ENCODE results near the gene RLBP1.
A peak's percentile ranks its signal among the peaks of the same experiment; 100 is the strongest.

RLBP1 gene

DNA sequence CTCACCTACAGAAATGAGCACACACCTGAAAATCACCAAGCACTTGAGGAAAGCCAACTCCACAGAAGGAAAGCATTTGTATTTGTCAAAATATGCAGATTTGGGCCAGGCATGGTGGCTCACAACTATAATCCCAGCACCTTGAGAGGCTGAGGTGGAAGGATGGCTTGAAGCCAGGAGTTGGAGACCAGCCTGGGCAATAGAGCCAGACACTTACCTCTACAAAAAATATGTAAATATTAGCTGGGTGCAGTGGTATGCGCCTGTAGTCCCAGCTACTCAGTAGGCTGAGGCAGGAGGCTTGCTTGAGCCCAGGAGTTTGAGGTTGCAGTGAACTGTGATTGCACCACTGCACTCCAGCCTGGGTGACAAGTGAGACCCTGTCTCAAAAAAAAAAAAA is 12.3 kb downstream of the RLBP1 start:
- ChIA-PET CTCF (interaction anchor here (0.6 to 0.7 kb wide), 3 partner anchors 75 to 231 kb away, joined by 4 read pairs; no protein-coding TSS in a partner anchor), POLR2A (ENCODE audit: low non-redundant PET) (no interaction called here)
- TF ChIP-seq, protein P1, sequence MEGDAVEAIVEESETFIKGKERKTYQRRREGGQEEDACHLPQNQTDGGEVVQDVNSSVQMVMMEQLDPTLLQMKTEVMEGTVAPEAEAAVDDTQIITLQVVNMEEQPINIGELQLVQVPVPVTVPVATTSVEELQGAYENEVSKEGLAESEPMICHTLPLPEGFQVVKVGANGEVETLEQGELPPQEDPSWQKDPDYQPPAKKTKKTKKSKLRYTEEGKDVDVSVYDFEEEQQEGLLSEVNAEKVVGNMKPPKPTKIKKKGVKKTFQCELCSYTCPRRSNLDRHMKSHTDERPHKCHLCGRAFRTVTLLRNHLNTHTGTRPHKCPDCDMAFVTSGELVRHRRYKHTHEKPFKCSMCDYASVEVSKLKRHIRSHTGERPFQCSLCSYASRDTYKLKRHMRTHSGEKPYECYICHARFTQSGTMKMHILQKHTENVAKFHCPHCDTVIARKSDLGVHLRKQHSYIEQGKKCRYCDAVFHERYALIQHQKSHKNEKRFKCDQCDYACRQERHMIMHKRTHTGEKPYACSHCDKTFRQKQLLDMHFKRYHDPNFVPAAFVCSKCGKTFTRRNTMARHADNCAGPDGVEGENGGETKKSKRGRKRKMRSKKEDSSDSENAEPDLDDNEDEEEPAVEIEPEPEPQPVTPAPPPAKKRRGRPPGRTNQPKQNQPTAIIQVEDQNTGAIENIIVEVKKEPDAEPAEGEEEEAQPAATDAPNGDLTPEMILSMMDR (conservative IDR thresholded peaks at IDR 0.05; ENCODE audit: low read depth): no peak
- no peak overlapping the region for H3K27ac ChIP-seq
- DNase-seq (ENCODE audit: low spot score): no peak

DNA sequence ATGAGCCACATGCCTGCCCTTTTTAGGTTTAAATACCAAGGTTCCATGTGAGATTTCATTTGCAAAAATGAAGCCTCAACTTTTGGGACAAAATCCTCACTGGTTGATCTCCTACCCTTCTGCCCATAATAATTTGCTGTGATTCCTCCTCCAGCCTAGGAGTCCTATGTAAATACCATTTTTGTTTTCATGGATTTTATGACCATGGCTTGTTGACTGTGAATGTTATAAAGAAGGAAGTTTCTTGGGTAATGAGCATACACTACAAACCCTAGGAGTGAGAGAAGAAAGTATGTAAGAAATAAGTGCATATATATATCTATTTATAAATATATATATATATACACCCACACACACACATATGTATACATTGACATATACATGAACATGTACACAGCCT is 13.1 kb downstream of the RLBP1 start:
- TF ChIP-seq, protein P1 (conservative IDR thresholded peaks at IDR 0.05; ENCODE audit: low read depth): no peak
- DNase-seq (ENCODE audit: low spot score): no peak
- no peak overlapping the region for H3K27ac ChIP-seq
- ChIA-PET CTCF (no interaction called here), POLR2A (ENCODE audit: low non-redundant PET) (no interaction called here)

DNA sequence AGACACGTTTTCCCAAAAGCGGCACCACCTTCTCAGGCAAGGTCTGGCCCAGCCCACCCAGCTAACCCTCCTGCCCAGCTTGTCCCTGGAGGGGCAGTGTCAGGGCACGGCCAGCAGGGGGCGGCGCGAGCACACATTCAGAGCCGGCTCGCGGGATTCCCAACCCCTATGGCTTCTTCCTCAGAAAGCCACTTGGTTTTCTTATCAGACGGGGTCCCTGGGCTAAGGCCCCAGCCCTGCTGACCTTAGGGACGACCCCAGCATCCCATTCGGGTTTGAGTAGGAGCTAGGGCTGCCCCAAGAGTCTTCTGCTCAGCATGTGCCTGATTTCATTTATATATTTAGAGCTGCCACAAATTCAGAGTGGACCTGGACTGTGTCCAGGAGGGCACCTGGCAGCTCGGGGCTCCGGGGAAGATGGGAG is 14.5 kb downstream of the RLBP1 start:
- DNase-seq (ENCODE audit: low spot score): peak; percentile 91
- H3K27ac ChIP-seq: no peak overlapping the region
- CTCF ChIA-PET: interaction anchor here (0.5 to 1.7 kb wide), 42 partner anchors 9 to 1124 kb away, joined by 3 to 20 read pairs (median 4); partner anchors contain the start of genes ABHD2 and FANCI
- TF ChIP-seq, protein P1 (conservative IDR thresholded peaks at IDR 0.05; ENCODE audit: low read depth): peak; percentile 99
- POLR2A ChIA-PET (ENCODE audit: low non-redundant PET): interaction anchor here (1.3 kb wide), 1 partner anchor 37 kb away, joined by 6 read pairs; the partner anchor contains the start of gene FANCI

DNA sequence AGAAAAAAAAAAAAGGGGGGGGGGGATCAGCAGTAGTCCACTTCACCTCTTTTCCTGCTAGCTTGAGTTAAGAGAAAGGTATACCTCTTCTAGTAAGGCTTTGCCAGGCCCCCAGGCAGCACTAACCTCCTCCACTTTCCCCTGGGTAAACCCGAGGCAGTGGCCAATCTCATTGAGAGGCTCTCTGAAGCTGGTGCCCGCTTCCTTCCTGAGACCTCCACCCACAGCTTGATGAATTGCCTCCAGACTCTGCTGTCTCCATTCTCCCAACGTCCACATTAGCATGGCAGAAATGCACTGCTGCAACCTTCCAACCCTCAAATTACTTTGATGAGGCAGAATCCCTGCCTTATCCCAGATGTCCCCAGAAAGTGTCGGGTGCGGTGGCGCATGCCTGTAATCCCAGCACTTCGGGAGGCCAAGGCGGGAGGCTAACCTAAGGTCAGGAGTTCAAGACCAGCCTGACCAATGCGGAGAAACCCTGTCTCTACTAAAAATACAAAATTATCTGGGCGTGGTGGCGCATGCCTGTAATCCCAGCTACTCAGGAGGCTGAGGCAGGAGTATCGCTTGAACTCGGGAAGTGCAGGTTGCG is 15.3 kb downstream of the RLBP1 start:
- no peak for DNase-seq (ENCODE audit: low spot score)
- TF ChIP-seq, protein P1 (conservative IDR thresholded peaks at IDR 0.05; ENCODE audit: low read depth): no peak
- H3K27ac ChIP-seq: no peak overlapping the region
- CTCF ChIA-PET: interaction anchor here (0.5 to 1.7 kb wide), 32 partner anchors 8 to 1123 kb away, joined by 3 to 20 read pairs (median 5); partner anchors contain the start of gene FANCI
- POLR2A ChIA-PET (ENCODE audit: low non-redundant PET): interaction anchor here (1.3 kb wide), 1 partner anchor 38 kb away, joined by 6 read pairs; the partner anchor contains the start of gene FANCI

DNA sequence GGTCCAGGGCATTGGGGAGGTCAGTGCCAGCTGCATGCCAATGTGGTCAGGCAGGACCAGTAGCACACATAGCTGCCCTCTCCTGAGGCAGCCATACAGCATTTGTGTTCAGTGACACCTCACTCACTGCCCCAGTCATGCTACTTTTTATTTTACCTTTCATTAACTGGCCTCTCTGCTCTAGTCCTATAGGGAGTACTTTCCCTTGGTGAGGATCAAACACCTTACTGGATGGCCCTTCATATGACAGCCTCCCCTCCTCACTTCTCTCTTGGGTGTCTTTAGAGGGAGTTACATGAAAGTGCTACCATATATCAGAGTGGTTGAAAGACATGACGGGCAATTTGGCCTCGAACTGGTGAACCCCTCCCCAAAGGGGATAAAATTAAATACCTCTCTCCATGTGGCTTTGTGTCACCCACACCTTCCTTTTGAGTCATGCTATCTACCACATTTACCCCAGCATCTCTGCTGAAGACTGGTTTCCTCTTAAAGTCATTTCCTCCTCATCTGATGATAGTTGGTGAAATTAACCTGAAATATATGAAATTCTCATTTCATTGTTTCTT is 17.6 kb downstream of the RLBP1 start:
- ChIA-PET CTCF (interaction anchor here (0.6 kb wide), 2 partner anchors 10 to 546 kb away, joined by 3 to 6 read pairs; no protein-coding TSS in a partner anchor), POLR2A (ENCODE audit: low non-redundant PET) (no interaction called here)
- DNase-seq (ENCODE audit: low spot score): no peak
- TF ChIP-seq, protein P1 (conservative IDR thresholded peaks at IDR 0.05; ENCODE audit: low read depth): no peak
- no peak overlapping the region for H3K27ac ChIP-seq

DNA sequence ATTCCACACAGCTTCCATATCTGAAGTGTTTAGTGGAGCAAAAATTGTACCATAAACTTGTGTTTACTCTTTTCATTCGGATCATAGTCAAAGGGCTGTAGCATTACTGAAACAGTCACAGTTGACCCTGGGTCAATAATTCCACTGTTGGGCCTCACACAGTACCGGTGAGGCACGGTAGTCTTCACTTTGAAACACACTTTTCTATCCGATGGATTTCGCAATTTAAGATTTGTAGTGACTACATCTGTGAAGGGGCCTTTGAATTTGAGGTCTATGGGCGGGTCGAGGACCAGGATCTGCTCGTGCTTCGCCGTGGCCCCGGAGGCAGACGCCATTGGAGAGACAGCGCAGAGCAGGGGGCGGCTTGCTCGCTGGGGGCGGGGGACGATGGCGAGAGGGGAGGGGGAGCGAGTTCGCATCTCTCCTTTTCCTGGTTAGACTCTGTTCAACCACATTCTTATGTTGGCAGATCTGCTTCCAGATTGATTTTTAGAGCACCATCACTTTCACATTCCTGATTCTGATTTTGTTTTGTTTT is 19.8 kb downstream of the RLBP1 start:
- CTCF ChIA-PET: no interaction called here
- DNase-seq (ENCODE audit: low spot score): no peak
- TF ChIP-seq, protein P1 (conservative IDR thresholded peaks at IDR 0.05; ENCODE audit: low read depth): no peak
- no peak overlapping the region for H3K27ac ChIP-seq
- POLR2A ChIA-PET (ENCODE audit: low non-redundant PET): no interaction called here

Data from RWPE1 (cell line).